Measurements from ENCODE around the gene PAIP2.
"Not testable (repeated sequence)": the region's sequence is repeated elsewhere in the genome, so short reads cannot be mapped to it uniquely, and the experiment has no call there.

The PAIP2 gene

DNA sequence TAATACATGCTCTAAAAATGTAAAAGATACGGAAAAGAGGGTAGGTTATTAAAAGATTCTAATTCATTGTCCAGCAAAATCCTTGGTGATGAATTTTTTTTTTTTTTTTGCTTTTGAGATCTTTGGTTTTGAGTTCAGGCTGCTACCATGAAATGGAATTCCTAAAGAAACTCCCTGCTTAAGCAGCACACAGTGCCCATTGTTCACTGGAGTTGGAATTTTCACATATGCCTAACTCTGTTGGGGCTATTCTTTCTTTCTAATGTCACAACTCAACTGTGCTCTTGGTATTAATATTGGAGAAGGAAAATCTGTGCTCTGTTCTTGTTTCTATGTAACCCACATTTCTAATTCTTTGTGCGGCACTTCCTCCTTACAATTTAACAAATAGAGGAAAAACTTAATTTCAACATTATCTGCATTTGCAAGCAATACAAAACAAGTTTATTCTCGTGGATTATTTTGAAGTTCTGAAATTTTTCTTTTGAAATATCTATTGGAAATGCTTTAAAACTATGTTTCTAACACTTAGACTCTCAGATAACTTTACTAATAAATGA, 26.5 kb upstream of the PAIP2 start:
- no peak for DNase-seq

GRCh38 chr5:139335811-139336210, 5.8 kb upstream of the PAIP2 start:
- no peak for DNase-seq

GRCh38 chr5:139340051-139340450, 1.6 kb upstream of the PAIP2 start:
- DNase-seq, result no peak

DNA sequence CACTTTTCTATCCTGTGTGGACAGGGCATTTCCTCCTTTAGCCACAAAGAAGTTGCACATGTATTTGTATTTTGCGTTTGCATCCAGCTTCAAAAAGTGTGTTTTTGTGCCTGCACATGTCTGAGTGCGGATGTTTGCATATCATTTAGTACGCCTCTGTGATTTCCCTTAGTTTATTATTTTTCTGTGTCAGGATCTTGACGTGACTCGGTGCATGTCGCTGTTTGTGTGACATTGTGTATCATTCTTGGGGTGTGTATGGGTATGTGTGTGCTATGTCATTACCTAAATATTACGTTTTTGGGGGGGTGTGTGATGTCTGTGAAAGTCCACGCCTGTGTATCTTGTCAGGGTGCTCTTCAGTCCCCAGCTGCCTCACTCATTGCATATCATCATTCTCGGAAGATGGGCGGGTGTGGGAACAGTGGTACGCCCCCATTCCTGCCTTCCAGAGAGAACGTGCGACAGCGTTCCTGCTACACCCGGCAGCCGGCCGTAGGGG, 416 bp upstream of the PAIP2 start:
- no peak for DNase-seq

DNA sequence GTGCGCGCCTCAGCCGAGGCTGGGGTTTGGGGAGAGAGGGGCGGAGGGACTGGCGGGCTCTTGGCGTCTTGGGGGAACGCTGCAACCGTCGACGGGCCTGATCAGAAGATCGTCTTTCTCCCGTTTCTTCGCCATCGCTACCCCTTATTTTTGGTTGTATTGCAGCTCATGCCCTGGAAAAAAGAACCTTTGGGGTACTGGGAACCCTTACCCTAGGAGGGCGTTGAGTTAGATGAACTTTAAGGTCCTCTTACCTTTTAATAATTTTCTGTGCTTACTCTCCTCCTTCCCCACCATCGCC, 719 bp downstream of the PAIP2 start:
- no peak for DNase-seq

GRCh38 chr5:139343476-139343875, 1.8 kb downstream of the PAIP2 start:
- no peak for DNase-seq

GRCh38 chr5:139344177-139344576, 2.5 kb downstream of the PAIP2 start:
- no peak for DNase-seq

- not testable (repeated sequence) for DNase-seq
Observed at GRCh38 chr5:139345442-139345841, 3.8 kb downstream of the PAIP2 start.

DNA sequence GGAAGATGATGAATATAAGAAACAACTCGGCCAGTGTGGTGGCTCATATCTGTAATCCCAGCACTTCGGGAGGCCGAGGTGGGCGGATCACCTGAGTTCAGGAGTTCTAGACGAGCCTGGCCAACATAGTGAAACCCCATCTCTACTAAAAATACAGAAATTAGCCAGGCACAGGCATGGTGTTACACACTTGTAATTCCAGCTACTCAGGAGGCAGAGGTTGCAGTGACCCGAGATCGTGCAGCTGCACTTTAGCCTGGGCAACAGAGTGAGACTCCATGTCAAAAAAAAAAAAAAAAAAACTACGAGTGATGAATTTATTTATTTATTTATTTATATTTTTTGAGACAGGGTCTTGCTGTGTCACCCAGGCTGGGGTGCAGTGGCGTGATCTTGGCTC, 6.2 kb downstream of the PAIP2 start:
- DNase-seq, result not testable (repeated sequence)

DNA sequence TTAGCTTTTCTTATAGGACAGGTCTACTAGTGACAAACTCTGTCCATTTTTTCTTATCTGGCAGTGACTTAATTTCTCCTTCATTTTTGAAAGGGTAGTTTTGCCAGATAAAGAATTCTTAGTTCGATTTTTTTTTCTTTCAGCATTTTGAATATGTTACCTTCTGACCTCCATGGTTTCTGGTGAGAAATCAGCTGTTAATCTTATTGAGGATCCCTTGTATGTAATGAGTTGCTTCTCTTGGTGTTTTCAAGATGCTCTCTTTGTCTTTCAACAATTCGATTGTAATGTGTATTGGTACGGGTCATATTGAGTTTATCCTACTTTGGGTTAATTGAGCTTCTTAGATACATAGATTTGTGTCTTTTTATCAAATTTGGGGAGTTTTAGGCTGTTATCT, 12.5 kb downstream of the PAIP2 start:
- no peak for DNase-seq

DNA sequence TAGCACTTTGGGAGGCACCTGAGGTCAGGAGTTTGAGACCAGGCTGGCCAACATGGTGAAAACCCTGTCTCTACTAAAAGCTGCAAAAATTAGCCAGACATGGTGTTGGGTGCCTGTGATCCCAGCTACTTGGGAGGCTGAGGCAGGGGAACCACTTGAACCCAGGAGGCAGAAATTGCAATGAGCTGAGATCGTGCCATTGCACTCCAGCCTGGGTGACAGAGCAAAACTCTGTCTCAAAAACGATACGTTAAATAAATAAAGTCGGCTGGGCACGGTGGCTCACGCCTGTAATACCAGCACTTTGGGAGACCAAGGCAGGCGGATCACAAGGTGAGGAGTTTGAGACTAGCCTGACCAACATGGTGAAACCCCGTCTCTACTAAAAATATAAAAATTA, 14.2 kb downstream of the PAIP2 start:
- DNase-seq, result not testable (repeated sequence)

GRCh38 chr5:139358064-139358463, 16.4 kb downstream of the PAIP2 start:
- no peak for DNase-seq

- no peak for DNase-seq
Observed at GRCh38 chr5:139360384-139360783, 18.7 kb downstream of the PAIP2 start.

GRCh38 chr5:139361835-139362429, 20.3 kb downstream of the PAIP2 start:
- no peak for DNase-seq

DNA sequence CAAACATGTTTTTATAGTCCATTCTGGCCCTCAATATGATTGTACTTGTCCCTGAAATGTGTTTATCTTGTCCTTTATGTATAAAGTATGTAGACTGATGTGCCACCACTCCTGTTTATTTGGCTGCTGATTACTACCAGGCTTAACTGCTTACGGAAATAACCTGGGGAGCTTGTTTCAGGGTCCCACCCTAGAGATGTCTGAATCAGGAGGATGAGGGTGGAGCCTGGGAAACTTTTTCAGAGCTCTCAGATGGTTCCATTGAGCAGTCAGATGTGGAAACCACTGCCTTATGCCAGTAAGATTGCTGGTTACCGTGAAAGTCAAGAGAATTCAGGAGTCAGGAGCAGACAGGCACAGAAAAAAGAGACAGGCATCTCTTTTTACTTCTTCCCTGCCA, 22.3 kb downstream of the PAIP2 start:
- no peak for DNase-seq

- DNase-seq, result no peak
Observed at GRCh38 chr5:139364466-139364865, 22.8 kb downstream of the PAIP2 start.

GRCh38 chr5:139368613-139369012, 27.0 kb downstream of the PAIP2 start:
- DNase-seq, result no peak

DNA sequence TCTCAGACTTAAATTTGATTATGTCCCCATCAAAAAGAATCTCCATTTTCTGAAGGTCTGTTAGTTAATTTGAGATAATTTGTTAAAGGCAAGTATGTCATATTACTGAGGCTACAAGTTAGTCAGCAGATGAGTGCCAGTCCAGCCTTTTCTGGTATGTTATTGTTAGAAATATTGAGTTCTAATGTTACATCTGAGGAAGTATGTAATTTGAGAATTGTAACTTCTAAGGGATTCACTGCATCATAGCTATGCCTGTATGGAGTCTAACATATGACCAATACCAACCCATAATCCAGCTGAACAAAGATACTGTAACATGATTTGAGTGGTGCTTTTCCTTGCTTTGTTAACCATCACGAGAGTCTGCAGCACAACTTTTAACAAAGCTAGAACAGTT, 27.5 kb downstream of the PAIP2 start:
- DNase-seq, result no peak

DNA sequence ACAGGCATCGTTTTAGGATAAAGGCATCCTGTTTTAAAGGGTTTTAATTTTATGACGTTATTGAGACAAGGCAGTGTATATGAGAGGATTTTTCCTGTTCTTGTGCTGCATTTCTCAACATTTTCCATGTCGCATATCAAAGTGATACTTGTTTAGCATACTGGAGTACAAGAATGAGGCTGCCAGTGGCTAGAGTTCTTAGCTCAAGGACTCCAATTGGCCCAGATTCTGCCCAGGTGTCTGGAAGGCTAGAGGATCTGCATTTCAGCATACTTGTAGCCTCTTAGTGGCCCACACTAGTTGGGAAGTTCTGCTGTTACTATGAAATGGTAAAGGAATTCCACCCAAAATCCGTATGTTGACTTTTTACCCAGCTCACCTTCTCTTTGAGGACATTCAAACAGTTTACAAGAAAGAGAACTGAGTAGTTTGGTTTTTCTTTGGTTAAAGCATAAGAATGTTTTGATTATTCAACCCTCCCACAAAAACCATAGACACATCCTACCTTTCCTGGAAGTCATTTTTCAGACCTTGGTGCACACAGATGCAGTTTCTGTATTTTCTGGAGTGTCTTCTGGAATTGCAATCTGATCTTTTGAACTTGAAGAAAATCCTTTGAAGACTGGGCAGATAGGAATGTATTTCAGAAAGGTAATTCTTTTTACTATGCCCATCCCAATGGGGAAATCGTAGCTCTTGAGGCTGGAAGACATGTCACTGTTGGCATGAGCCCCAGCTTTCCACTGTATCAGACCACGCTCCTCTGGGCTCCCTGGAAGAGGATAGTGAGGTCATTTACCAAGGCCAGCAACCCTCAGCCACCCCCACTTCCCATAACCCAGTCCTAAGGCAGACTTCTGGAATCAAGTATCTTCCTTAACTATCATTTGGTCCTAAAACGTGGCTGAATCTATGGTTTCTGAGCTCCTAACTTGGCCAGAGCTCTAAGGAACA, 30.1 kb downstream of the PAIP2 start:
- DNase-seq, result no peak

DNA sequence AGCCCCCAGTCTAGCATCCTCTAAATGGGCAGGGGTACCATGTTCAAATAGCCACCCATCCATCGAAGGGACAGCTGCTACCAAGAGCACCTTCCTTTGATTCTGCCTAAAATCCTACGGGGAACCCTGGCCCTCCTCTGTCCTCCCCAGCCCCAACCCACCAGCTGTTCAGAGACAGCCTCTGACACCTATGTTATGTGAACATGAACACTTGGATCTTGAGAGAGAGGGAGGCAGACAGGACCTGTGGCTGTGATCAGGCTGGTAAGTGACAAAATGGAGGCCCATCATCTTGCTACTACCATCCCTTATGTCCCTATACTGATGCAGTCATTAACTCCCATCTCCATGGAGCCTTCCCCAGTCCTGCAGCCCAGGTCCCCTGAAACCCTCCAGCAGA, 33.3 kb downstream of the PAIP2 start:
- no peak for DNase-seq

GRCh38 chr5:139376364-139376763, 34.7 kb downstream of the PAIP2 start:
- DNase-seq, result no peak

GRCh38 chr5:139377226-139377625, 35.6 kb downstream of the PAIP2 start:
- DNase-seq, result no peak

DNA sequence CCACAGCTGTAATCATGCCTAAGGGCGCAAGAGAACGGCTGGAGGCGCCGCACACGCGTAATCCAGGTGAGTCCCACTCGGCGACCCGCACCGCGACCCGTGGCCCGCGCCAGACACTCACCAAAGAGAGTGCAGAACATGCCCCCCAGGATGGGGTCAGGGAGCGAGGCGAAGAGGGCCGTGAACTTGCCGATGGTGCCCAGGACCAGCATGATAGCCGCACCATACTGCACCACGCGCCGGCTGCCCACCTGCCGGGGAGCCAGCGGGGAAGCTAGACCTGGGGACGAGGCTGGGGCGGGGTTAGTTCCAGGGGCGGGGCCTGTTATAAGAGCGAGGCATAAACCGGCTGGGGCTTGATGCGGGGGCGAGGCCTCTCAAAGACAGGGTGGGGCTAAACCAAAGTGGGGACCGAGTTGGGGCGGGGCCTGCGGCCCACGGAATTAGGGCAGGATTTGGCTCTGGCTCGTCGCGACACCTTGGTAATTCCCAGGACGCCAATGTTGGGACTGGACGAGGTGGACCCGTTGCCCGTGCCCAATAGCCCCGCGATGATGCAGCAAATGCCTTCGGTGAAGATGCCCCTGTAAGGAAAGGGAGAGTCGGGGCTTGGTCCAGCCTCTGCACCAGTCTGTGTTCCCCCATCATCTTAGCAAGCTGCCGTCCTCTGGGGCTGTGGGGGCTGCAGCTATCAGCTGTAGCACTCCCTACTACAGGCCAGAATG, 36.6 kb downstream of the PAIP2 start:
- DNase-seq, result no peak

Data from effector CD4-positive, alpha-beta T cell (primary cell).